Sigmoid colon (tissue), 4 donors: ENCODE data around the gene ANXA3.

Experiments
- EP300 ChIP-seq, 4 donors: sonication (generic); formaldehyde crosslinking; IDR thresholded peaks; one replicate each; pipeline ENCODE4 v1.6.1; 2017; ENCODE audit warnings: antibody characterized with exemption in 4 of 4
- POLR2A ChIP-seq, 2 donors: fragments of 450-650 bp; IDR thresholded peaks; one replicate each; pipeline ENCODE4 v1.6.1; 2016; ENCODE audit warnings: antibody characterized with exemption in 2 of 2, mild to moderate bottlenecking in 2 of 2, moderate library complexity in 2 of 2
- POLR2AphosphoS5 ChIP-seq, 4 donors: sonication (generic); formaldehyde crosslinking; IDR thresholded peaks; one replicate each; pipeline ENCODE4 v1.6.1; 2017; ENCODE audit warnings: antibody characterized with exemption in 4 of 4
- TF ChIP-seq, protein P1 (sequence below), 4 experiments: fragments of 450-650 bp in 3 of 4; fragments of 200-600 bp in 1 of 4; IDR thresholded peaks; one replicate each; pipeline ENCODE4 v1.5.1; 2016 to 2019; ENCODE audit warnings: antibody characterized with exemption in 4 of 4, mild to moderate bottlenecking in 3 of 4, moderate library complexity in 2 of 4

DNA sequence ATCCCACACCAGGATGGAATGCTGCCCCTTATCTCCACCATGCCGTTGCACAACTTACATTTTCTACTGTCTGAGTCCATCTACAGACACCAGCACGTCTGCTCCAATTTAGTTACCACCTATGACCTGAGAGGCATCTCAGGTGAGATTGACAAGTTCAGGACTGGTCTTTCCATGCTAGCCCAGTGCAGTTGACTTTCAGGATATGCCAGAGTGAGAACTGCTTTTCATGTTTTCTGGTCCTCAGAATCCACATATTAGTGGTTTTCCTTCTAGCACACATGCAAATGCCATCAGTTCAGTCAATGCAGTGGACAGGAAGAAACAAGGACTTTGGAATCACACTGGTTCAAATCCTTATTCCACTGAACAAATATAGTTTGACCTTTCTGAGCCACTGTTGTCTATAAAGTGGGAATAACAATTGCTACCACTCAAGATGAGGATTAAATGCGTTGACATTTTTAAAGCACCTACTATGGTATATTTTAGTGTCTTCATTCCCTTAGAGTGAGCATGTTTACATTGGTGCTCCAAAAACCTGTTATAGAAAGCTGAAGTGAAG lies 38.1 kb upstream of the ANXA3 start:
- TF ChIP-seq, protein P1, sequence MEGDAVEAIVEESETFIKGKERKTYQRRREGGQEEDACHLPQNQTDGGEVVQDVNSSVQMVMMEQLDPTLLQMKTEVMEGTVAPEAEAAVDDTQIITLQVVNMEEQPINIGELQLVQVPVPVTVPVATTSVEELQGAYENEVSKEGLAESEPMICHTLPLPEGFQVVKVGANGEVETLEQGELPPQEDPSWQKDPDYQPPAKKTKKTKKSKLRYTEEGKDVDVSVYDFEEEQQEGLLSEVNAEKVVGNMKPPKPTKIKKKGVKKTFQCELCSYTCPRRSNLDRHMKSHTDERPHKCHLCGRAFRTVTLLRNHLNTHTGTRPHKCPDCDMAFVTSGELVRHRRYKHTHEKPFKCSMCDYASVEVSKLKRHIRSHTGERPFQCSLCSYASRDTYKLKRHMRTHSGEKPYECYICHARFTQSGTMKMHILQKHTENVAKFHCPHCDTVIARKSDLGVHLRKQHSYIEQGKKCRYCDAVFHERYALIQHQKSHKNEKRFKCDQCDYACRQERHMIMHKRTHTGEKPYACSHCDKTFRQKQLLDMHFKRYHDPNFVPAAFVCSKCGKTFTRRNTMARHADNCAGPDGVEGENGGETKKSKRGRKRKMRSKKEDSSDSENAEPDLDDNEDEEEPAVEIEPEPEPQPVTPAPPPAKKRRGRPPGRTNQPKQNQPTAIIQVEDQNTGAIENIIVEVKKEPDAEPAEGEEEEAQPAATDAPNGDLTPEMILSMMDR (IDR thresholded peaks at IDR 0.05) = no peak
- no peak for TF ChIP-seq POLR2AphosphoS5 (IDR thresholded peaks at IDR 0.05)
- no peak for TF ChIP-seq POLR2A (IDR thresholded peaks at IDR 0.05)
- no peak for TF ChIP-seq EP300 (IDR thresholded peaks at IDR 0.05)
